ENCODE results near the gene ABHD12. TPM values are rescaled to one million over a fixed set of nuclear protein-coding genes. Genes with fewer than 3 reads are reported as not detected.
A peak's percentile ranks its signal among the peaks of the same experiment; 100 is the strongest.

ABHD12 gene
- total RNA-seq, 1 donor from 2014 or later, result 41.6 TPM

- DNase-seq (ENCODE audit: low spot score), result peak; percentile 37
Observed at GRCh38 chr20:25260770-25261437, 129.7 kb downstream of the ABHD12 start.

GRCh38 chr20:25259788-25260254, 130.8 kb downstream of the ABHD12 start:
- peak; percentile 82 for DNase-seq (ENCODE audit: low spot score)

GRCh38 chr20:25259358-25259757, 131.3 kb downstream of the ABHD12 start:
- DNase-seq (ENCODE audit: low spot score), result peak; percentile 78

- DNase-seq (ENCODE audit: low spot score), result no peak
Observed at GRCh38 chr20:25258828-25259227, 131.8 kb downstream of the ABHD12 start.

GRCh38 chr20:25258476-25258805, 132.2 kb downstream of the ABHD12 start:
- DNase-seq (ENCODE audit: low spot score), result peak; percentile 84

- DNase-seq (ENCODE audit: low spot score), result peak; percentile 60
Observed at GRCh38 chr20:25257756-25258475, 132.7 kb downstream of the ABHD12 start.

- DNase-seq (ENCODE audit: low spot score), result no peak
Observed at GRCh38 chr20:25257130-25257529, 133.5 kb downstream of the ABHD12 start.

- DNase-seq (ENCODE audit: low spot score), result peak; percentile 37
Observed at GRCh38 chr20:25256226-25256859, 134.3 kb downstream of the ABHD12 start.

GRCh38 chr20:25254986-25255680, 135.5 kb downstream of the ABHD12 start:
- DNase-seq (ENCODE audit: low spot score), result peak; percentile 89

- DNase-seq (ENCODE audit: low spot score), result no peak
Observed at GRCh38 chr20:25254571-25254970, 136.1 kb downstream of the ABHD12 start.

GRCh38 chr20:25253606-25254275, 136.9 kb downstream of the ABHD12 start:
- DNase-seq (ENCODE audit: low spot score), result no peak

- DNase-seq (ENCODE audit: low spot score), result no peak
Observed at GRCh38 chr20:25252686-25253421, 137.8 kb downstream of the ABHD12 start.

GRCh38 chr20:25252230-25252651, 138.4 kb downstream of the ABHD12 start:
- DNase-seq (ENCODE audit: low spot score), result no peak

- no peak for DNase-seq (ENCODE audit: low spot score)
Observed at GRCh38 chr20:25251558-25251957, 139.1 kb downstream of the ABHD12 start.

GRCh38 chr20:25251019-25251418, 139.6 kb downstream of the ABHD12 start:
- no peak for DNase-seq (ENCODE audit: low spot score)

- DNase-seq (ENCODE audit: low spot score), result no peak
Observed at GRCh38 chr20:25250508-25250907, 140.1 kb downstream of the ABHD12 start.
